GM12864 (cell line): ENCODE data around the gene UVRAG.

Experiments used
- DNase-seq: peaks from one replicate; pipeline ENCODE4 v3.0.0-alpha.2; 2011; ENCODE audit warnings: low read depth
- H3K4me3 ChIP-seq: 2 replicates; pipeline ENCODE4 v1.5.1; 2011; ENCODE audit warnings: mild to moderate bottlenecking, low read depth, low read length, control low read depth
- CTCF ChIP-seq: IDR thresholded peaks from 2 replicates; pipeline ENCODE4 v1.5.1; 2011; ENCODE audit warnings: low read depth, mild to moderate bottlenecking, moderate library complexity, low read length, control low read depth, inconsistent platforms; ENCODE audit errors: missing control alignments

Gene UVRAG

GRCh38 chr11:75980031-75980430 lies 165.0 kb downstream of the UVRAG start:
- no peak for DNase-seq
- no peak overlapping the region for H3K4me3 ChIP-seq
- no peak for TF ChIP-seq CTCF

GRCh38 chr11:75981546-75981945 lies 166.5 kb downstream of the UVRAG start:
- no peak for TF ChIP-seq CTCF
- no peak for DNase-seq
- no peak overlapping the region for H3K4me3 ChIP-seq

GRCh38 chr11:75982309-75982708 lies 167.3 kb downstream of the UVRAG start:
- no peak for TF ChIP-seq CTCF
- H3K4me3 ChIP-seq = no peak overlapping the region
- no peak for DNase-seq

GRCh38 chr11:75986966-75987365 lies 172.0 kb downstream of the UVRAG start:
- no peak overlapping the region for H3K4me3 ChIP-seq
- no peak for TF ChIP-seq CTCF
- no peak for DNase-seq

GRCh38 chr11:75993126-75993525 lies 178.1 kb downstream of the UVRAG start:
- DNase-seq = no peak
- no peak overlapping the region for H3K4me3 ChIP-seq
- no peak for TF ChIP-seq CTCF

- no peak for DNase-seq
- TF ChIP-seq CTCF = no peak
- H3K4me3 ChIP-seq = no peak overlapping the region
These were observed 179.6 kb downstream of the UVRAG start for GRCh38 chr11:75994616-75995015.

- TF ChIP-seq CTCF = no peak
- no peak for DNase-seq
- no peak overlapping the region for H3K4me3 ChIP-seq
These were observed 181.8 kb downstream of the UVRAG start for GRCh38 chr11:75996523-75997442.
